GM19324 (cell line): Measurements from ENCODE around the gene TNP2.

ENCODE experiments used
- ATAC-seq: cut with Tn5 transposase; IDR thresholded peaks from one replicate; pipeline ENCODE4 v1.9.1; 2021; ENCODE audit warnings: mild to moderate bottlenecking, moderate library complexity; ENCODE audit not compliant: unreplicated experiment, low FRiP score

TNP2 gene

GRCh38 chr16:11278681-11279628 is 9.8 kb upstream of the TNP2 start:
- no peak for ATAC-seq

GRCh38 chr16:11277607-11278337 is 8.6 kb upstream of the TNP2 start:
- ATAC-seq = no peak

- no peak for ATAC-seq
These were observed 7.9 kb upstream of the TNP2 start for GRCh38 chr16:11276896-11277593.

GRCh38 chr16:11276143-11276895 is 7.2 kb upstream of the TNP2 start, which contains the start of gene PRM2:
TSS of gene PRM2 (minus strand) at chr16:11276480. CDS start at chr16:11276370, 110 bp downstream.
- ATAC-seq = no peak

GRCh38 chr16:11274964-11275363 is 5.8 kb upstream of the TNP2 start:
- no peak for ATAC-seq

- ATAC-seq = no peak
These were observed 4.7 kb upstream of the TNP2 start for GRCh38 chr16:11273721-11274324.

GRCh38 chr16:11272921-11273720 is 4.0 kb upstream of the TNP2 start, which contains the start of gene PRM3:
TSS of gene PRM3 (minus strand) at chr16:11273629. CDS start at chr16:11273595, 34 bp downstream.
- ATAC-seq = no peak

GRCh38 chr16:11272484-11272883 is 3.4 kb upstream of the TNP2 start:
- no peak for ATAC-seq

GRCh38 chr16:11271610-11272009 is 2.5 kb upstream of the TNP2 start:
- ATAC-seq = no peak

- no peak for ATAC-seq
These were observed 1.6 kb upstream of the TNP2 start for GRCh38 chr16:11270602-11271162.

- no peak for ATAC-seq
These were observed 4.0 kb downstream of the TNP2 start for GRCh38 chr16:11265124-11265523.

GRCh38 chr16:11264155-11264832 is 4.8 kb downstream of the TNP2 start:
- ATAC-seq = no peak

GRCh38 chr16:11263737-11264136 is 5.4 kb downstream of the TNP2 start:
- no peak for ATAC-seq

GRCh38 chr16:11262915-11263314 is 6.2 kb downstream of the TNP2 start:
- no peak for ATAC-seq

GRCh38 chr16:11260596-11260966 is 8.5 kb downstream of the TNP2 start:
- ATAC-seq = no peak

GRCh38 chr16:11259655-11260595 is 9.2 kb downstream of the TNP2 start:
- ATAC-seq = no peak
